OCI-LY1 (cell line): ENCODE results near the gene ZNF816.

Source experiments
- H2AFZ ChIP-seq: fragments of 200-600 bp; sonication (generic), shearing (Covaris generic); 2 replicates; pipeline ENCODE4 v1.6.0; 2014; ENCODE audit warnings: antibody characterized with exemption, mild to moderate bottlenecking, low read length
- H3F3A ChIP-seq: fragments of 200-600 bp; sonication (generic), shearing (Covaris generic); 2 replicates; pipeline ENCODE4 v1.6.0; 2014; ENCODE audit warnings: mild to moderate bottlenecking, antibody characterized with exemption, low read length, moderate library complexity; ENCODE audit not compliant: insufficient read depth
- H3K27ac ChIP-seq: fragments of 200-600 bp; sonication (generic); 2 replicates; pipeline ENCODE4 v1.5.1; 2014; ENCODE audit warnings: low read length, mixed run types, mild to moderate bottlenecking, low read depth; ENCODE audit not compliant: poor library complexity, severe bottlenecking
- H3K27me3 ChIP-seq: fragments of 200-600 bp; sonication (generic); 2 replicates; pipeline ENCODE4 v1.6.0; 2014; ENCODE audit warnings: antibody characterized with exemption, mild to moderate bottlenecking, low read length, moderate library complexity; ENCODE audit not compliant: insufficient read depth
- H3K36me3 ChIP-seq: fragments of 200-600 bp; sonication (generic); 2 replicates; pipeline ENCODE4 v1.6.1; 2014; ENCODE audit warnings: mild to moderate bottlenecking, antibody characterized with exemption, low read length, moderate library complexity, mixed read lengths; ENCODE audit not compliant: insufficient read depth
- H3K4me1 ChIP-seq: fragments of 200-600 bp; sonication (generic); 2 replicates; pipeline ENCODE4 v1.5.1; 2014; ENCODE audit warnings: mild to moderate bottlenecking, low read length, moderate library complexity; ENCODE audit not compliant: insufficient read depth, severe bottlenecking
- H3K4me2 ChIP-seq: fragments of 200-600 bp; sonication (generic), shearing (Covaris generic); 2 replicates; pipeline ENCODE4 v1.6.1; 2014; ENCODE audit warnings: low read length
- H3K4me3 ChIP-seq: fragments of 200-600 bp; sonication (generic); 2 replicates; pipeline ENCODE4 v1.5.1; 2014; ENCODE audit warnings: low read length, low read depth, mild to moderate bottlenecking, mixed read lengths; ENCODE audit not compliant: poor library complexity, severe bottlenecking
- H3K79me2 ChIP-seq: fragments of 200-600 bp; shearing (Covaris generic); 2 replicates; pipeline ENCODE4 v1.6.1; 2016; ENCODE audit warnings: mixed run types, low read length, mixed read lengths; ENCODE audit not compliant: insufficient read depth
- H3K9ac ChIP-seq: fragments of 200-600 bp; sonication (generic), shearing (Covaris generic); 2 replicates; pipeline ENCODE4 v1.6.1; 2014; ENCODE audit warnings: mild to moderate bottlenecking, low read length, mixed read lengths
- H3K9me2 ChIP-seq: fragments of 200-600 bp; sonication (generic), shearing (Covaris generic); 2 replicates; pipeline ENCODE4 v1.6.1; 2014; ENCODE audit warnings: low read depth, mild to moderate bottlenecking, low read length, mixed read lengths
- H3K9me3 ChIP-seq: fragments of 200-600 bp; shearing (Covaris generic); 2 replicates; pipeline ENCODE4 v1.6.1; 2014; ENCODE audit warnings: low read length, mixed read lengths
- H4K20me1 ChIP-seq: fragments of 200-600 bp; sonication (generic), shearing (Covaris generic); 2 replicates; pipeline ENCODE4 v1.6.0; 2016; ENCODE audit warnings: mild to moderate bottlenecking, low read length; ENCODE audit not compliant: insufficient read depth
- CTCF ChIP-seq: fragments of 200-600 bp; sonication (generic), shearing (Covaris generic); IDR thresholded peaks from 2 replicates; pipeline ENCODE4 v1.5.1; 2017; ENCODE audit warnings: mild to moderate bottlenecking, antibody characterized with exemption, low read length, moderate library complexity, mixed read lengths
- EZH2 ChIP-seq: fragments of 200-600 bp; sonication (generic), shearing (Covaris generic); IDR thresholded peaks from 2 replicates; pipeline ENCODE4 v1.8.0; 2017; ENCODE audit warnings: borderline replicate concordance, mixed run types, mild to moderate bottlenecking, antibody characterized with exemption, low read length, moderate library complexity, mixed read lengths

Gene ZNF816

GRCh38 chr19:52991484-52991883, 28.8 kb upstream of the ZNF816 start:
- no peak for TF ChIP-seq EZH2
- TF ChIP-seq CTCF, result no peak
- H3K27ac ChIP-seq, result no peak overlapping the region
- H3K4me2 ChIP-seq, result no peak overlapping the region
- no peaks in the 10 kb centered on the region for H3K9me2 ChIP-seq
- no peaks in the 10 kb centered on the region for H3K79me2 ChIP-seq
- no peaks in the 10 kb centered on the region for H3K4me1 ChIP-seq
- no peaks in the 10 kb centered on the region for H4K20me1 ChIP-seq
- H3F3A ChIP-seq, result no peaks in the 10 kb centered on the region
- no peak overlapping the region for H3K9ac ChIP-seq
- H3K4me3 ChIP-seq, result no peak overlapping the region
- no peak overlapping the region for H2AFZ ChIP-seq
- H3K27me3 ChIP-seq, result no peaks in the 10 kb centered on the region
- H3K9me3 ChIP-seq, result peaks cover 4% of the 10 kb centered on the region
- H3K36me3 ChIP-seq, result no peaks in the 10 kb centered on the region

DNA sequence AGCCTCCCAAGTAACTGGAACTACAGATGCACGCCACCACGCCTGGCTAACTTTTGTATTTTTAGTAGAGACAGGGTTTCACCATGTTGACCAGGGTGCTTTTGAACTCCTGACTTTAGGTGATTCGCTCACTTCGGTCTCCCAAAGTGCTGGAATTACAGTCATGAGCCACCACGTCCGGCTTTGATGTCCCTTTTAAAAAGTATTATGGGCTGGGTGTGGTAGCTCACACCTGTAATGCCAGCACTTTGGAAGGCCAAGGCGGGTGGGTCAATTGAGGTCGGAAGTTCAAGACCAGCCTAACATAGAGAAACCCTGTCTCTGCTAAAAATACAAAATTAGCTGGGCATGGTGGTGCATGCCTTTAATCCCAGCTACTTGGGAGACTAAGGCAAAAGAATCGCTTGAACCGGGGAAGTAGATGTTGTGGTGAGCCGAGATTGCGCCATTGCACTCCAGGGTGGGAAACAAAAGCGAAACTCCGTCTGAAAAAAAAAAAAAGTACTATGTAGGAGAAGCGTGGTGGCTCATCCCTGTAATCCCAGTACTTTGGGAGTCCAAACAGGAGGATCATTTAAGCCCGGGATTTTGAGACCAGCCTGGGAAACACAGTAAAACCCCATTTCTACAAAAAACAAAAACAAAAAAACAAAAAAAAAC, 28.2 kb upstream of the ZNF816 start:
- Histone ChIP-seq H3K9ac (no peak overlapping the region), H3K27ac (no peak overlapping the region), H3K4me1 (no peaks in the 10 kb centered on the region), H3F3A (no peaks in the 10 kb centered on the region), H2AFZ (no peak overlapping the region), H3K4me3 (no peak overlapping the region), H3K79me2 (no peaks in the 10 kb centered on the region), H3K36me3 (no peaks in the 10 kb centered on the region), H3K9me2 (no peaks in the 10 kb centered on the region), H3K27me3 (no peaks in the 10 kb centered on the region), H3K4me2 (no peak overlapping the region), H4K20me1 (no peaks in the 10 kb centered on the region), H3K9me3 (peaks cover 5% of the 10 kb centered on the region)
- TF ChIP-seq EZH2, result no peak
- TF ChIP-seq CTCF, result no peak

- H3K79me2 ChIP-seq, result no peaks in the 10 kb centered on the region
- no peak overlapping the region for H3K27ac ChIP-seq
- H3K9me2 ChIP-seq, result no peaks in the 10 kb centered on the region
- no peak overlapping the region for H3K4me3 ChIP-seq
- H3K4me1 ChIP-seq, result no peaks in the 10 kb centered on the region
- H3K4me2 ChIP-seq, result no peak overlapping the region
- H3K9ac ChIP-seq, result no peak overlapping the region
- no peaks in the 10 kb centered on the region for H3K27me3 ChIP-seq
- no peaks in the 10 kb centered on the region for H3K36me3 ChIP-seq
- H2AFZ ChIP-seq, result no peak overlapping the region
- peaks cover 7% of the 10 kb centered on the region for H3K9me3 ChIP-seq
- H4K20me1 ChIP-seq, result no peaks in the 10 kb centered on the region
- TF ChIP-seq CTCF, result no peak
- no peak for TF ChIP-seq EZH2
- no peaks in the 10 kb centered on the region for H3F3A ChIP-seq
Observed at GRCh38 chr19:52988506-52988905, 25.8 kb upstream of the ZNF816 start.
